Natural killer cell (primary cell): ENCODE data around the gene PTPN14. TPM values are rescaled to one million over a fixed set of nuclear protein-coding genes. Genes with fewer than 3 reads are reported as not detected.

ENCODE experiments used
- ATAC-seq, 3 donors: fragments of 150-1000 bp in 2 of 3; fragments of 200-7000 bp in 1 of 3; cut with Tn5 transposase; 1 replicate in 1 of 3; 2 replicates in 2 of 3; pipeline ENCODE4 v1.10.0; 2021; ENCODE audit warnings: mild to moderate bottlenecking in 2 of 3, moderate library complexity in 2 of 3
- DNase-seq, 2 donors: peaks; one replicate each; pipeline versions ENCODE4 v3.0.0 to v3.0.0-alpha.2; 2013 to 2021; ENCODE audit warnings: mixed read lengths in 1 of 2
- H3K27ac ChIP-seq: one replicate; pipeline ENCODE4 v1.5.1; 2013; ENCODE audit warnings: mild to moderate bottlenecking, low read length
- H3K27me3 ChIP-seq: one replicate; pipeline ENCODE4 v1.6.1; 2013; ENCODE audit warnings: low read length; ENCODE audit not compliant: control insufficient read depth, insufficient read depth
- H3K36me3 ChIP-seq: one replicate; pipeline ENCODE4 v1.6.1; 2013; ENCODE audit warnings: low read length; ENCODE audit not compliant: control insufficient read depth, insufficient read depth
- H3K4me1 ChIP-seq: one replicate; pipeline ENCODE4 v1.6.1; 2013; ENCODE audit warnings: low read length; ENCODE audit not compliant: control insufficient read depth, insufficient read depth
- H3K4me3 ChIP-seq: one replicate; pipeline ENCODE4 v1.5.1; 2013; ENCODE audit warnings: low read length
- H3K9me3 ChIP-seq: one replicate; pipeline ENCODE4 v1.6.1; 2013; ENCODE audit warnings: low read length; ENCODE audit not compliant: control insufficient read depth, insufficient read depth
- H3K27ac Mint-ChIP-seq, 2 donors: one replicate each; pipeline ENCODE4 v1.8.0; 2022; ENCODE audit warnings: mild to moderate bottlenecking in 2 of 2, mixed read lengths in 2 of 2, moderate library complexity in 1 of 2
- H3K27me3 Mint-ChIP-seq, 2 donors: one replicate each; pipeline ENCODE4 v1.8.0; 2022; ENCODE audit warnings: low read depth in 2 of 2, mixed read lengths in 2 of 2
- H3K36me3 Mint-ChIP-seq: one replicate; pipeline ENCODE4 v1.8.0; 2022; ENCODE audit warnings: mixed read lengths
- H3K4me1 Mint-ChIP-seq, 2 donors: one replicate each; pipeline ENCODE4 v1.8.0; 2022; ENCODE audit warnings: mixed read lengths in 2 of 2
- H3K4me3 Mint-ChIP-seq: one replicate; pipeline ENCODE4 v1.8.0; 2022; ENCODE audit warnings: mild to moderate bottlenecking, moderate library complexity, mixed read lengths
- H3K9me3 Mint-ChIP-seq, 2 donors: one replicate each; pipeline ENCODE4 v1.8.0; 2022; ENCODE audit warnings: mixed read lengths in 2 of 2
- WGBS: methylation state at CpG from one replicate; pipeline ENCODE4 v1.1.7; 2013; ENCODE audit warnings: missing lambda C conversion rate; ENCODE audit not compliant: insufficient coverage; 5-methylcytosine and 5-hydroxymethylcytosine counted together
- intact Hi-C: fragments of 100-400 bp; cut with micrococcal nuclease; formaldehyde crosslinking; loops from one replicate; pipeline ENCODE4 v1.14.2; 2022
- total RNA-seq, 4 donors: library from RNA; stranded (reverse); fragments of 120-200 nt in 1 of 4; gene quantifications; one replicate each; pipeline versions ENCODE4 v1.2.3 to v1.2.4, GENCODE V29; 2013 to 2022
- TF ChIP-seq, protein P1 (sequence below): fragments of 200-600 bp; IDR thresholded peaks from one replicate; pipeline ENCODE4 v1.8.0; 2022; ENCODE audit warnings: antibody characterized with exemption

PTPN14 gene
- total RNA-seq, 3 donors from 2014 or later (not counting 1 experiment from before 2014, with no cell fraction given): 0.02 TPM; not detected in 2

DNA sequence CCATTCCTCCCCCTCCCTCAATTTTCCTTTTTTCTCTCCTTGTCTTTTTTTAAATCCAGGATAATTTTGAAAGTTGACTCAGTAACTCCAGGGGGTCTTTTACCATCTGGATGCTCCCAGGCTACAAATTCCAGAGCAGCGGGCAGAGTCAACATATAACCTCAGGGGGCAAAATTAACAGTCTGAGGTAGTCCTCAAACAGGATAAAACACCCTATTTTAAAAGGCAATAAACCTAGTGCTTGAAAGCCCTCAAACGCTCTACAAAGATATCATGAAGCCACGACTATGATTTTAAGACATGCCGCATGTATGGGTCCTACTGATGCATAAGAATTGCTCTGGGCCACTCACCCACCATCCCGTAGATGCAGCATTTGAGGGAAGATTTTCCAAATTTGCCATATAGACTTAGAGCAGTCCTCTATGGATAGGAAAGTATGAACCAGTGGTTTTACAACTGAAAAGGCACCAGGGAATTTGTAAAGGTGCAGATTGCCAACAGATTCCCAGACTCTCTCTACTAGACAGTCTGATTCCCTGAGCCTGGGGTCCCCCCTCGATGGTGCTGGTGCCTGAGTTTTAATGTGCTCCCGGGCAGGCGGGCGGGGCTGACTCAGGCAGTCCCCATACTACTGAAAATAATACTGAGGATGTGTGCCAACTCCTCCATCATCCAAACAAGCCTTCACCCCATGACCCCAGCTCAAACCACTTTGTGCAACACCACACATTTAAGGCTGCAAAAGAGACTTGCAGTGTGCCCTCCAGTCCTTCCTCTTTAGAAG is 37.2 kb downstream of the PTPN14 start:
- ATAC-seq: no peak

DNA sequence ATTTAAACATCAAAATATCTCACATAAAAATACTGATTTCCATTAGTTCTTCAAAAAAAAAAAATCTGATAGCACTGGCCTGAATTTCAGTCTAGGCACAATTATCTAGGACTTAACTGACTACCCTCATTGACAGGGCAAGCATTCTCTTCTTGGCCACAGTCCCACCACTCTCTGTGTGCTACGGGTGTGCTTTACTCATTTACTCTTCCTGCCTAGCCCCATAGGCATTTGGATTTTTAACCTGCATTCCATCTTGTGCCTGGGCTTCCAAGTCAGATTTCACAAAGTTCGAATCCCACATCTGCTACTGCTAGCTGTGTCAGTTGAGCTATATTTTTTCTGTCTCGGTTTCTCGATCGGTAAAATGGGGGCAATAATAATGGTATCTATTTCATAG is 38.0 kb downstream of the PTPN14 start:
- 92% methylated on average over 5 of the region's 5 CpGs for WGBS
- Histone ChIP-seq H3K27me3 (no peaks in the 10 kb centered on the region), H3K4me1 (no peaks in the 10 kb centered on the region), H3K4me3 (no peak overlapping the region), H3K36me3 (no peaks in the 10 kb centered on the region), H3K9me3 (no peaks in the 10 kb centered on the region), H3K27ac (no peak overlapping the region)
- DNase-seq: no peak
- ATAC-seq: no peak
- Mint-ChIP-seq H3K9me3 (no peaks in the 10 kb centered on the region), H3K27ac (no peak overlapping the region), H3K36me3 (no peaks in the 10 kb centered on the region), H3K4me3 (no peak overlapping the region), H3K27me3 (peaks cover 20 to 29% of the 10 kb centered on the region in 2 donors), H3K4me1 (no peaks in the 10 kb centered on the region)
- intact Hi-C loops: no loop called here
- TF ChIP-seq, protein P1, sequence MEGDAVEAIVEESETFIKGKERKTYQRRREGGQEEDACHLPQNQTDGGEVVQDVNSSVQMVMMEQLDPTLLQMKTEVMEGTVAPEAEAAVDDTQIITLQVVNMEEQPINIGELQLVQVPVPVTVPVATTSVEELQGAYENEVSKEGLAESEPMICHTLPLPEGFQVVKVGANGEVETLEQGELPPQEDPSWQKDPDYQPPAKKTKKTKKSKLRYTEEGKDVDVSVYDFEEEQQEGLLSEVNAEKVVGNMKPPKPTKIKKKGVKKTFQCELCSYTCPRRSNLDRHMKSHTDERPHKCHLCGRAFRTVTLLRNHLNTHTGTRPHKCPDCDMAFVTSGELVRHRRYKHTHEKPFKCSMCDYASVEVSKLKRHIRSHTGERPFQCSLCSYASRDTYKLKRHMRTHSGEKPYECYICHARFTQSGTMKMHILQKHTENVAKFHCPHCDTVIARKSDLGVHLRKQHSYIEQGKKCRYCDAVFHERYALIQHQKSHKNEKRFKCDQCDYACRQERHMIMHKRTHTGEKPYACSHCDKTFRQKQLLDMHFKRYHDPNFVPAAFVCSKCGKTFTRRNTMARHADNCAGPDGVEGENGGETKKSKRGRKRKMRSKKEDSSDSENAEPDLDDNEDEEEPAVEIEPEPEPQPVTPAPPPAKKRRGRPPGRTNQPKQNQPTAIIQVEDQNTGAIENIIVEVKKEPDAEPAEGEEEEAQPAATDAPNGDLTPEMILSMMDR: no peak

More for the DNA sequence above, 37.2 kb downstream of the PTPN14 start:
- H3K9me3 Mint-ChIP-seq: no peaks in the 10 kb centered on the region
- Histone ChIP-seq H3K27me3 (no peaks in the 10 kb centered on the region), H3K9me3 (no peaks in the 10 kb centered on the region), H3K36me3 (no peaks in the 10 kb centered on the region), H3K4me3 (no peak overlapping the region), H3K4me1 (no peaks in the 10 kb centered on the region), H3K27ac (no peak overlapping the region)
- peaks cover 18 to 29% of the 10 kb centered on the region in 2 donors for H3K27me3 Mint-ChIP-seq
- no peak for DNase-seq
- H3K36me3 Mint-ChIP-seq: no peaks in the 10 kb centered on the region
- TF ChIP-seq, protein P1: no peak
- WGBS: 89% methylated on average over 9 of the region's 9 CpGs
- H3K4me3 Mint-ChIP-seq: no peak overlapping the region
- H3K4me1 Mint-ChIP-seq: no peaks in the 10 kb centered on the region
- H3K27ac Mint-ChIP-seq: no peak overlapping the region
- intact Hi-C loops: no loop called here

DNA sequence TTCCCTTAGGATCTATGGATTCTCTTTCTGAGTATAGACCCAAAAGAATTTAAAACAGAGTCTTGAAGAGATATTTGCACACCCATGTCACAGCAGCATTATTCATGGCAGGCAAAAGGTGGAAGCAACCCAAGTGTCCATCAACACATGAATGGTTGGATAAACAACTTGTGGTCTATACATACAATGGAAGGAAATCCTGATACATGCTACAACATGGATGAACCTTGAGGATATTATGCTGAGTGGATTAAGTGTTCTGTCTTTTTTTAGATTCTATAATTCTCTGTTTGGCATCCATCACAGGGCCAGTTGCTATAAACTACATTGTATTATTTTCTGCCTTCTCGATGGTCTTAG is 39.8 kb downstream of the PTPN14 start:
- Histone ChIP-seq H3K4me3 (no peak overlapping the region), H3K9me3 (no peaks in the 10 kb centered on the region), H3K27me3 (no peaks in the 10 kb centered on the region), H3K4me1 (no peaks in the 10 kb centered on the region), H3K27ac (no peak overlapping the region), H3K36me3 (no peaks in the 10 kb centered on the region)
- Mint-ChIP-seq H3K27me3 (peaks cover 20 to 22% of the 10 kb centered on the region in 2 donors), H3K36me3 (no peaks in the 10 kb centered on the region), H3K4me3 (no peak overlapping the region), H3K4me1 (no peaks in the 10 kb centered on the region), H3K27ac (no peak overlapping the region), H3K9me3 (no peaks in the 10 kb centered on the region)
- TF ChIP-seq, protein P1: no peak
- intact Hi-C loops: no loop called here
- DNase-seq (no peak), ATAC-seq (no peak)
- WGBS: 93% methylated on average over 1 of the region's 1 CpG
